Gastroesophageal sphincter (tissue), 3 donors: ENCODE measurements around the gene TMC1.

Source experiments
- CTCF ChIP-seq, 4 experiments: fragments of 200-600 bp in 2 of 4; fragments of 450-650 bp in 2 of 4; sonication (generic) in 1 of 4; IDR thresholded peaks; one replicate each; pipeline ENCODE4 v1.5.1; 2017 to 2019; ENCODE audit warnings: antibody characterized with exemption in 4 of 4, mild to moderate bottlenecking in 2 of 4, moderate library complexity in 2 of 4
- POLR2A ChIP-seq, 2 donors: fragments of 450-650 bp; IDR thresholded peaks; one replicate each; pipeline ENCODE4 v1.6.1; 2017; ENCODE audit warnings: antibody characterized with exemption in 2 of 2, mild to moderate bottlenecking in 2 of 2, moderate library complexity in 1 of 2

- TF ChIP-seq POLR2A (IDR thresholded peaks at IDR 0.05) (no peak), CTCF (IDR thresholded peaks at IDR 0.05) (no peak)
These were observed 287.0 kb downstream of the TMC1 start for GRCh38 chr9:72808446-72808768.
